Mammary epithelial cell (primary cell): Measurements from ENCODE around the gene LIX1L.

Experiments
- CTCF ChIP-seq, 2 donors: IDR thresholded peaks in 1 of 2; conservative IDR thresholded peaks in 1 of 2; 2 replicates each; pipeline ENCODE4 v1.5.1; 2011 to 2012; ENCODE audit warnings: inconsistent platforms in 2 of 2, low read length in 2 of 2, mild to moderate bottlenecking in 2 of 2, control low read depth in 1 of 2, low read depth in 1 of 2; ENCODE audit not compliant: insufficient read depth in 1 of 2; ENCODE audit errors: extremely low read depth in 1 of 2
- EZH2 ChIP-seq: IDR thresholded peaks from 2 replicates; pipeline ENCODE4 v1.6.1; 2012; ENCODE audit warnings: low read length, inconsistent platforms, borderline replicate concordance

DNA sequence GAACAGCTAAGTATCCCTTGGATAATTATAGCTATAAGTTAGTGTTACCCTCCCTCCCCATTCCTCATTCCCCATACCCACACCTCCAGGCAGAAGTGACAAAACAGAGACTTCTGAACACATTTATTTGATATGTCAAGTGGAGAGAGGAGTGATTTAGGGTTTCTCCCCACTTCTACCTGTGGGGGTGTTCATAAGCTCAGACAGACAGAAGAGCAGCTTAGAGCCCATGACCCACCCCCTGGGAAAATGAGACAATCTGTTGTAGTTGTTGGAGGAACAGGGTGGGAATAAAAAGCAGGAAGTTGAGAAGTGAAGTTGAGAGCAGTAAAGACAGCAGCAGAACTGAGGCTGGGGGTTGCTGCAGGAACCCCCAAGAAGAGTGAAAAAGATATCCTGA, 1.5 kb upstream of the LIX1L start:
- TF ChIP-seq CTCF (conservative IDR thresholded peaks at IDR 0.05 in 1 of 2, IDR thresholded peaks at IDR 0.05 in 1 of 2; ENCODE audit: extremely low read depth in 1 of 2, insufficient read depth in 1 of 2, low read depth in 1 of 2, low read length in 2 of 2) (no peak), EZH2 (no peak)
